ENCODE measurements around the gene JARID2.

The JARID2 gene

DNA sequence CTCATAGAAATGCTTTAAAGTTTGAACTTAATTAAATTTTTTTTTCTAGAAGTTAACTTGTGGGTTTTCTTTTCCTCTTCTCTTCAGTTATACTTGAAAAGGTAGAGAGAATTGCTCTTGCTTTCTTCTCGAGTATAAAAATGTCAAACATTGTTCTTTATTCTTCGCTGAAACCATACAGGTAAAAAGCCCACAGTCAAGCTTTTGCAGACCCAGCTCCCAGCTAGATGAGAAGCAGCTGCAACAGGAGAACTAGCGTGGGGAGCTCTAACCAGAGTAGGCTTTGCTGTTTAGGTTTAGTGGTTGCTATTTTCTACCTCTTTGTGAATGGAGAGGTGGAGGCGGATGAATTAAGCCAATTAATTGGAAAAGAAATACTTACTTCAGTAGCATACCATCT lies 102.7 kb downstream of the JARID2 start:
- no peak for DNase-seq (ENCODE audit: low spot score)
- in situ Hi-C loops (cut with MboI; ENCODE audit: low pct_unique_long_range_greater_than_20kb, low sequenced_read_pairs, unreplicated experiment) = no loop called here
- TF ChIP-seq, protein P1, sequence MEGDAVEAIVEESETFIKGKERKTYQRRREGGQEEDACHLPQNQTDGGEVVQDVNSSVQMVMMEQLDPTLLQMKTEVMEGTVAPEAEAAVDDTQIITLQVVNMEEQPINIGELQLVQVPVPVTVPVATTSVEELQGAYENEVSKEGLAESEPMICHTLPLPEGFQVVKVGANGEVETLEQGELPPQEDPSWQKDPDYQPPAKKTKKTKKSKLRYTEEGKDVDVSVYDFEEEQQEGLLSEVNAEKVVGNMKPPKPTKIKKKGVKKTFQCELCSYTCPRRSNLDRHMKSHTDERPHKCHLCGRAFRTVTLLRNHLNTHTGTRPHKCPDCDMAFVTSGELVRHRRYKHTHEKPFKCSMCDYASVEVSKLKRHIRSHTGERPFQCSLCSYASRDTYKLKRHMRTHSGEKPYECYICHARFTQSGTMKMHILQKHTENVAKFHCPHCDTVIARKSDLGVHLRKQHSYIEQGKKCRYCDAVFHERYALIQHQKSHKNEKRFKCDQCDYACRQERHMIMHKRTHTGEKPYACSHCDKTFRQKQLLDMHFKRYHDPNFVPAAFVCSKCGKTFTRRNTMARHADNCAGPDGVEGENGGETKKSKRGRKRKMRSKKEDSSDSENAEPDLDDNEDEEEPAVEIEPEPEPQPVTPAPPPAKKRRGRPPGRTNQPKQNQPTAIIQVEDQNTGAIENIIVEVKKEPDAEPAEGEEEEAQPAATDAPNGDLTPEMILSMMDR (IDR thresholded peaks at IDR 0.05; ENCODE audit: extremely low read depth, insufficient read depth, missing control alignments) = no peak

DNA sequence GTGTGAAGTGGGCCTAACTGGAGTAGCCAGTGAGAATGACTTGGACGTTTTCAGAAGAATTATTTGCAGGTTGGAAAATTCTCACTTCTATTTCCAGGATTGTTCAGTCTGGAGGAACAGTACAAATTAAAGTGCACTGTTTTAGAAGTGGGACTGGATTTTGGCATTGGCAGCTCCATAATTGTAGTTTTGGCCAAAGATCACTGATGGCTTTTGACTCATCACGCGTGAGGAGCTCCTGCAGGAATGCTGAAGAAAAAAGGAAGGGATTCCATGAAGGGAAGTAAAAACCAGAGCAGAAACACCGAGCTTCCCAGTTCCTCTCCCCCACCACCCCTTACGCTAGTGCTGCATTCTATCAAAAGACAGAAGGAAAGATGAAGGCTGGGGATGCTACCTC lies 103.5 kb downstream of the JARID2 start:
- TF ChIP-seq, protein P1 (IDR thresholded peaks at IDR 0.05; ENCODE audit: extremely low read depth, insufficient read depth, missing control alignments) = no peak
- no peak for DNase-seq (ENCODE audit: low spot score)
- in situ Hi-C loops (cut with MboI; ENCODE audit: low pct_unique_long_range_greater_than_20kb, low sequenced_read_pairs, unreplicated experiment) = no loop called here

DNA sequence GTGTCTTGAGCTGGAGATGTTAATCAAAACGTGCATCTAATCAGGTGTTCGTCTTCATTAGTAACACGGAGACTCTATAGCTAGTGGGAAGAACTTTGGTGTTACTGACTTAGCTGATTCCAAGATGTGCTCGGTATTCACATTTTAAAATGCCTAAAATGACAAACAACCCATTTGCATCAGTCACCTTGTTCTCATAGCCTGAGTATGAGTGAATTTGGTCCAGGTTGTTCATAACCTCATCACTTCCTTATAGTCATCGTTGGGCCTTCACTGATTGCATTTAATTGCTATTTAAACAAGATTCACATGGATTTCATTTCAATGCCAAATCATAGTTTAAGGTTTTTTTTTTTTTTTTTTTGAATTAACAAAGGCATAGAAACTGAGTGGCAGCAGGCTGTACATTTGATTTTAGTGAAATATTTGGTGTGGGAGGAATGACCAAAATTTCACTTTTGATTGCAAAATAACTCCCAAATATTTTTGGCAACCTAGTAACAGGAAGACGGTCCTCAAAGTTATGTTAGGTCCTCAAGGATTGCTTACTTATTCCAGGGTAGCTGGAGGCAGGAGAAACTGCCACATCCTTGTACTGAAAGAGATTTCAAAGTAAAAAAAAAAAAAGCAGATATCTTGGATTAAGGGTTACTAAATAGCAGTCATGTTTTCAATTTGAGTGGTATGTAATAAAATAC lies 104.7 kb downstream of the JARID2 start:
- DNase-seq (ENCODE audit: low spot score) = no peak
- TF ChIP-seq, protein P1 (IDR thresholded peaks at IDR 0.05; ENCODE audit: extremely low read depth, insufficient read depth, missing control alignments) = no peak
- in situ Hi-C loops (cut with MboI; ENCODE audit: low pct_unique_long_range_greater_than_20kb, low sequenced_read_pairs, unreplicated experiment) = no loop called here

DNA sequence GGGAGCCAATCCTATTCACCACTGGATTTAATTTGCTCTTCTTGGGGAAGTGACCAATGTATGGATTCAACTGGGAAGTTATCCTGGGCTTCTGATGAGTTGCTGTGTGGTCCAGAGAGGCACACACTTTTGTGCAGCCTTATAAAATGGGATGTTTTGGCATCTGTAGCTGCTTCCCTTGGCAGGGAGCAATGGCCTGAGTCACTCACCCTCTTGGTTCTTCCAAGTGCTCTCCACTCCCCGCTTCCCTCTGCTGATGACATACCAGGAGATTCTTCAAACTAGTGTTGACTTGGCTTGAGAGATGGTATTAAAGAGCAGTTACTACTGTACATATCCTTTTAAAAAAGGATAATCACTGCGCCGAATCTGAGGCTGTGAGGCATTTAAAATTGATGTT lies 105.8 kb downstream of the JARID2 start:
- in situ Hi-C loops (cut with MboI; ENCODE audit: low pct_unique_long_range_greater_than_20kb, low sequenced_read_pairs, unreplicated experiment) = no loop called here
- DNase-seq (ENCODE audit: low spot score) = no peak
- TF ChIP-seq, protein P1 (IDR thresholded peaks at IDR 0.05; ENCODE audit: extremely low read depth, insufficient read depth, missing control alignments) = no peak

DNA sequence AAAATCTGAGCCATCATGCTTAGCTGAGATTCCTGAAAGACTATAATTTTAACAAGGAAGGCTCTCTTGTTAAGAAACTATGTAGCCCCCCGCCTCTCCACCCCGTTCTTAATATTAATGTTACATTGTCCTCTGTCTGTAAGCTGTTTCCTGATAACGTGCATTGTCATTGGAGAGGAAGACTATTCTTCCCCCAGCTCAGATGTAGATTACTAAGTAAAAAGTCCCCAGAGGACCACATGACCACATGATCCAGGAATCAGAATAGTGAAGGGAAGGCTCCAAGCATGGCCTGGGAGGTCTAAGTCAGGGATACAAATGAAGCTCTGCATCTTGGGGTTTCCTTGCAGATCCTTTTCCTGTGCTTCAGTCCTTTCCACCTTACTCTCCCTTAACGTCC lies 106.4 kb downstream of the JARID2 start:
- in situ Hi-C loops (cut with MboI; ENCODE audit: low pct_unique_long_range_greater_than_20kb, low sequenced_read_pairs, unreplicated experiment) = no loop called here
- TF ChIP-seq, protein P1 (IDR thresholded peaks at IDR 0.05; ENCODE audit: extremely low read depth, insufficient read depth, missing control alignments) = no peak

DNA sequence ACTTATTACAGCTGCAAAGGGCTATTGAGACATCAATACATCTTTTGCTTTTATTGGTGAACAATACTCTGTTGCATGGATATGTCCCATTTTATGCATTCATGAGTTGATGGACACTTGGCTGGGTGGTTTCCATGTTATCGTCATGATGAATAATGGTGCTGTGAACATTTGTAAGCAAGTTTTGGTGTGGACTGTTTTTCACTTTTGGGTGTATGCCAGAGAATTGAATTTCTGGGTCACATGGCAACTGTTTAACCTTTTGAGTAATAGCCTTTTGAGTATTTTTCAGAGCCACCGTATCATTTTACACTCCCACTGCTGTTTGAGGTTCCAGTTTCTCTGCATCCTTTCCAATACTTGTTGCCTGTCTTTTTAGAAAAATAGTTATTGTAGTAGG lies 107.0 kb downstream of the JARID2 start:
- DNase-seq (ENCODE audit: low spot score) = no peak
- TF ChIP-seq, protein P1 (IDR thresholded peaks at IDR 0.05; ENCODE audit: extremely low read depth, insufficient read depth, missing control alignments) = no peak
- in situ Hi-C loops (cut with MboI; ENCODE audit: low pct_unique_long_range_greater_than_20kb, low sequenced_read_pairs, unreplicated experiment) = no loop called here

More for the DNA sequence above, 106.4 kb downstream of the JARID2 start:
- DNase-seq (ENCODE audit: low spot score) = no peak
